HepG2 (cell line): ENCODE measurements around the gene OR2T34. TPM values are rescaled to one million over a fixed set of nuclear protein-coding genes. Genes with fewer than 3 reads are reported as not detected.

ENCODE experiments used
- ATAC-seq: fragments of 200-7000 bp; cut with Tn5 transposase; 3 replicates; pipeline ENCODE4 v1.9.1; 2020; ENCODE audit warnings: mild to moderate bottlenecking, moderate library complexity
- BruUV-seq: library from RNA; stranded (reverse); fragments of 400-500 nt; replicated peaks from 2 replicates; lab custom pipeline; 2021; lab: Mats Ljungman, UMichigan
- CTCF ChIA-PET: fragments of 300-600 bp; formaldehyde crosslinking; extraction: SDS; loops from one replicate; lab custom pipeline; 2021; ENCODE audit warnings: low total read pairs, inconsistent platforms, low intra/inter-chr PET ratio; lab: Yijun Ruan, JAX
- POLR2A ChIA-PET: fragments of 350-600 bp; sonication (Branson Sonifier 250); formaldehyde crosslinking; loops from one replicate; lab custom pipeline; 2020; ENCODE audit warnings: antibody characterized with exemption, inconsistent platforms; lab: Yijun Ruan, JAX
- DNase-seq: peaks from one replicate; pipeline ENCODE4 v3.0.0-alpha.2; 2015; ENCODE audit warnings: low spot score
- FAIRE-seq: peaks from 3 replicates; lab custom pipeline; 2011; peaks lifted over from hg19 to GRCh38; lab: Jason Lieb, UNC
- H2AFZ ChIP-seq: one replicate; pipeline ENCODE4 v1.6.1; 2011; ENCODE audit warnings: low read length, inconsistent platforms
- H3K27ac ChIP-seq: fragments of 300-600 bp; 3 replicates; pipeline ENCODE4 v1.8.0; 2011; ENCODE audit warnings: mixed run types, mild to moderate bottlenecking, mixed read lengths, low read length, inconsistent platforms; ENCODE audit not compliant: insufficient read depth; ENCODE audit errors: extremely low read length
- H3K27me3 ChIP-seq, 2 experiments: fragments of 200-600 bp in 1 of 2; 2 replicates in 1 of 2; 3 replicates in 1 of 2; pipeline versions ENCODE4 v1.6.0 to v1.8.0; 2011; ENCODE audit warnings: low read length in 2 of 2, mild to moderate bottlenecking in 2 of 2, moderate library complexity in 2 of 2, inconsistent platforms in 1 of 2; ENCODE audit not compliant: insufficient read depth in 2 of 2, control insufficient read depth in 1 of 2
- H3K36me3 ChIP-seq, 2 experiments: fragments of 200-600 bp in 1 of 2; replicated peaks in 1 of 2; 2 replicates in 1 of 2; 3 replicates in 1 of 2; pipeline versions ENCODE4 v1.5.1 to v1.8.0; 2011; ENCODE audit warnings: low read length in 2 of 2, inconsistent platforms in 1 of 2; ENCODE audit not compliant: insufficient read depth in 2 of 2, control insufficient read depth in 1 of 2
- H3K4me1 ChIP-seq: 2 replicates; pipeline ENCODE4 v1.5.1; 2012; ENCODE audit warnings: low read length, inconsistent platforms; ENCODE audit not compliant: insufficient read depth
- H3K4me2 ChIP-seq: 2 replicates; pipeline ENCODE4 v1.6.0; 2011; ENCODE audit warnings: low read depth, low read length, inconsistent platforms
- H3K4me3 ChIP-seq, 3 experiments: fragments of 200-600 bp in 1 of 3; sonication (generic), shearing (Covaris generic) in 1 of 3; replicated peaks in 1 of 3; 2 replicates each; pipeline ENCODE4 v1.5.1; 2011 to 2016; ENCODE audit warnings: low read length in 3 of 3, inconsistent platforms in 2 of 3, low read depth in 2 of 3, mild to moderate bottlenecking in 2 of 3, control low read depth in 1 of 3, mixed read lengths in 1 of 3; ENCODE audit not compliant: insufficient read depth in 1 of 3
- H3K79me2 ChIP-seq: one replicate; pipeline ENCODE4 v1.6.1; 2011; ENCODE audit warnings: low read length, inconsistent platforms; ENCODE audit not compliant: insufficient read depth
- H3K9ac ChIP-seq: 2 replicates; pipeline ENCODE4 v1.6.0; 2011; ENCODE audit warnings: mild to moderate bottlenecking, low read depth, low read length, inconsistent platforms; ENCODE audit not compliant: insufficient read depth
- H3K9me3 ChIP-seq: 2 replicates; pipeline ENCODE4 v1.5.1; 2012; ENCODE audit warnings: mild to moderate bottlenecking, low read length
- H4K20me1 ChIP-seq: 2 replicates; pipeline ENCODE4 v1.6.0; 2011; ENCODE audit warnings: inconsistent platforms, mild to moderate bottlenecking, low read length, moderate library complexity; ENCODE audit not compliant: insufficient read depth
- ATF7-NPFF ChIP-seq: sonication (generic); formaldehyde crosslinking; IDR thresholded peaks from 2 replicates; pipeline ENCODE4 v1.8.1; 2023; ENCODE audit warnings: mild to moderate bottlenecking, low read depth, missing genetic modification reagents, moderate library complexity
- CHCHD3 ChIP-seq: sonication (generic); formaldehyde crosslinking; IDR thresholded peaks from 2 replicates; pipeline ENCODE4 v1.8.0; 2022; ENCODE audit warnings: mild to moderate bottlenecking, missing genetic modification reagents, moderate library complexity
- RAD21 ChIP-seq: fragments of 450-650 bp; formaldehyde crosslinking; IDR thresholded peaks from 2 replicates; pipeline ENCODE4 v1.5.0; 2020; ENCODE audit warnings: mild to moderate bottlenecking
- RAD51 ChIP-seq: fragments of 450-650 bp; IDR thresholded peaks from 2 replicates; pipeline ENCODE4 v1.6.1; 2016; ENCODE audit warnings: borderline replicate concordance
- RFX3 ChIP-seq: IDR thresholded peaks from 2 replicates; pipeline ENCODE4 v1.6.1; 2016; ENCODE audit warnings: missing biosample characterization, missing genetic modification reagents
- SRSF9 ChIP-seq: fragments of 200-400 bp; formaldehyde crosslinking; IDR thresholded peaks from 2 replicates; pipeline ENCODE4 v1.6.1; 2018; ENCODE audit warnings: borderline replicate concordance, mild to moderate bottlenecking, low read depth, low read length; ENCODE audit not compliant: insufficient read depth, poor library complexity, severe bottlenecking
- TBX3 ChIP-seq: fragments of 450-650 bp; IDR thresholded peaks from 2 replicates; pipeline ENCODE4 v1.6.1; 2017; ENCODE audit warnings: antibody characterized with exemption, mild to moderate bottlenecking, inconsistent platforms, borderline replicate concordance
- ZFP1 ChIP-seq: IDR thresholded peaks from 2 replicates; pipeline ENCODE4 v1.6.1; 2016
- ZNF12 ChIP-seq: sonication (generic); formaldehyde crosslinking; IDR thresholded peaks from 2 replicates; pipeline ENCODE4 v1.5.0; 2020; ENCODE audit warnings: missing genetic modification reagents
- ZNF235 ChIP-seq: sonication (generic); formaldehyde crosslinking; IDR thresholded peaks from 2 replicates; pipeline ENCODE4 v1.8.1; 2023; ENCODE audit warnings: mild to moderate bottlenecking, missing genetic modification reagents, borderline replicate concordance
- ZNF33A ChIP-seq: sonication (generic); formaldehyde crosslinking; IDR thresholded peaks from 2 replicates; pipeline ENCODE4 v1.5.1; 2020; ENCODE audit warnings: missing genetic modification reagents, mild to moderate bottlenecking, moderate library complexity, borderline replicate concordance
- ZNF776 ChIP-seq: sonication (generic); formaldehyde crosslinking; IDR thresholded peaks from 2 replicates; pipeline ENCODE4 v1.4.0; 2020; ENCODE audit warnings: mild to moderate bottlenecking, missing genetic modification reagents
- ZNF891 ChIP-seq: sonication (generic); formaldehyde crosslinking; IDR thresholded peaks from 2 replicates; pipeline ENCODE4 v1.5.0; 2020; ENCODE audit warnings: mild to moderate bottlenecking, missing genetic modification reagents
- WGBS: methylation state at CpG from one replicate; pipeline ENCODE4 v1.1.6; 2017; ENCODE audit warnings: low lambda C conversion rate; 5-methylcytosine and 5-hydroxymethylcytosine counted together
- in situ Hi-C: cut with HindIII; loops from 2 replicates; pipeline ENCODE4 v1.10.0; 2017; ENCODE audit warnings: low pct_unique_long_range_greater_than_20kb; ENCODE audit not compliant: extremely low pct_ligation_motif_present
- intact Hi-C: fragments of 100-400 bp; cut with micrococcal nuclease; formaldehyde crosslinking; loops from one replicate; pipeline ENCODE4 v1.10.0; 2022; ENCODE audit not compliant: unreplicated experiment
- polyA plus RNA-seq, 8 experiments: library from polyadenylated mRNA; depleted of rRNA in 3 of 8; stranded (reverse) in 7 of 8; unstranded in 1 of 8; fragments of >200 nt; fragmentation: Illumina TruSeq in 4 of 8; extraction: Trizol in 4 of 8; gene quantifications; 2 replicates each; pipeline versions ENCODE4 v1.2.1 to v1.2.3, GENCODE V29; 2011 to 2016; ENCODE audit warnings: low read depth in 4 of 8, missing spikeins in 1 of 8, mixed read lengths in 1 of 8; ENCODE audit not compliant: insufficient read depth in 1 of 8
- total RNA-seq, 5 experiments: library from RNA; depleted of rRNA; stranded (reverse); fragments of >200 nt; fragmentation: Illumina TruSeq; extraction: Trizol; gene quantifications; 2 replicates each; pipeline ENCODE4 v1.2.3, GENCODE V29; 2016; ENCODE audit warnings: low read depth in 1 of 5
- TF ChIP-seq, protein P1 (sequence below): sonication (generic); formaldehyde crosslinking; IDR thresholded peaks from 2 replicates; pipeline ENCODE4 v1.8.0; 2022; ENCODE audit warnings: mild to moderate bottlenecking, missing genetic modification reagents, moderate library complexity
- TF ChIP-seq, protein P2 (sequence below), 2 experiments: fragments of 450-650 bp in 1 of 2; sonication (generic) in 1 of 2; formaldehyde crosslinking in 1 of 2; IDR thresholded peaks; 2 replicates each; pipeline versions ENCODE4 v1.6.1 to v1.8.0; 2016 to 2022; ENCODE audit warnings: antibody characterized with exemption in 1 of 2, mild to moderate bottlenecking in 1 of 2, missing genetic modification reagents in 1 of 2
- TF ChIP-seq, protein P3 (sequence below): sonication (generic); IDR thresholded peaks from 2 replicates; pipeline ENCODE4 v1.6.1; 2016; ENCODE audit warnings: low read depth, borderline replicate concordance

OR2T34 gene
- total and polyA plus RNA-seq, 2 of the 13 experiments (the other 11 are each of a cell fraction or from before 2014, with no cell fraction given): not detected

DNA sequence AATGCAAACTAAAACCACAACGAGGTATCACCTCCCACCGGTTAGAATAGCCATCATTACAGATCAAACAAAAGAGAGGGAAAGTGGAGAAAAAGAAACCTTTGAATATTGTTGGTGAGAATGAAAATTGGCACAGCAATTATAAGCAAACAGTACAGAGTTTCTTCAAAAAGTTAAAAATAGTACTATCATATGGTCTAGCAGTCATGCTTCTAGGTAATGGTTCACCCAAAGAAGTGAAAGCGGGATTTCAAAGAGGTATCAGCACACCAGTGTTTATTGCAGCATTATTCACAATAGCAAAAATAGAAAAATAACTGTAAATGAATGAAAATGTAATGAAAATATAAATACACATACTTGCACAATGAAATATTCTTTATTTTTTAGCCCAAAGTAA lies 14.8 kb upstream of the OR2T34 start:
- BruUV-seq: no TSS peak
- intact Hi-C loops: no loop called here
- in situ Hi-C loops: no loop called here
- 4% methylated on average over 3 of the region's 3 CpGs for WGBS
- no peaks in the 10 kb centered on the region for H3K9me3 ChIP-seq
- FAIRE-seq (no peak), ATAC-seq (no peak), DNase-seq (no peak)
- no peaks in the 10 kb centered on the region for H4K20me1 ChIP-seq
- POLR2A ChIA-PET: no interaction called here
- H3K27me3 ChIP-seq: no peaks in the 10 kb centered on the region
- CTCF ChIA-PET: no interaction called here
- no peaks in the 10 kb centered on the region for H3K36me3 ChIP-seq
- H3K4me2 ChIP-seq: no peak overlapping the region
- H3K4me3 ChIP-seq: no peak overlapping the region
- H3K79me2 ChIP-seq: no peaks in the 10 kb centered on the region
- no peaks in the 10 kb centered on the region for H3K4me1 ChIP-seq
- H2AFZ ChIP-seq: no peak overlapping the region
- H3K27ac ChIP-seq: no peak overlapping the region
- H3K9ac ChIP-seq: no peak overlapping the region
- TF ChIP-seq ZNF12 (CRISPR knock-in tag) (no peak), CHCHD3 (CRISPR knock-in tag) (no peak), ZFP1 (CRISPR knock-in tag) (no peak), ZNF776 (CRISPR knock-in tag) (no peak), RAD21 (no peak), ZNF235 (CRISPR knock-in tag) (no peak), TBX3 (no peak), RAD51 (no peak), RFX3 (no peak), ZNF33A (no peak), ATF7-NPFF (no peak), SRSF9 (no peak), ZNF891 (CRISPR knock-in tag) (no peak)
- TF ChIP-seq, protein P1, sequence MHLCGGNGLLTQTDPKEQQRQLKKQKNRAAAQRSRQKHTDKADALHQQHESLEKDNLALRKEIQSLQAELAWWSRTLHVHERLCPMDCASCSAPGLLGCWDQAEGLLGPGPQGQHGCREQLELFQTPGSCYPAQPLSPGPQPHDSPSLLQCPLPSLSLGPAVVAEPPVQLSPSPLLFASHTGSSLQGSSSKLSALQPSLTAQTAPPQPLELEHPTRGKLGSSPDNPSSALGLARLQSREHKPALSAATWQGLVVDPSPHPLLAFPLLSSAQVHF (CRISPR knock-in tag): no peak
- TF ChIP-seq, protein P2, sequence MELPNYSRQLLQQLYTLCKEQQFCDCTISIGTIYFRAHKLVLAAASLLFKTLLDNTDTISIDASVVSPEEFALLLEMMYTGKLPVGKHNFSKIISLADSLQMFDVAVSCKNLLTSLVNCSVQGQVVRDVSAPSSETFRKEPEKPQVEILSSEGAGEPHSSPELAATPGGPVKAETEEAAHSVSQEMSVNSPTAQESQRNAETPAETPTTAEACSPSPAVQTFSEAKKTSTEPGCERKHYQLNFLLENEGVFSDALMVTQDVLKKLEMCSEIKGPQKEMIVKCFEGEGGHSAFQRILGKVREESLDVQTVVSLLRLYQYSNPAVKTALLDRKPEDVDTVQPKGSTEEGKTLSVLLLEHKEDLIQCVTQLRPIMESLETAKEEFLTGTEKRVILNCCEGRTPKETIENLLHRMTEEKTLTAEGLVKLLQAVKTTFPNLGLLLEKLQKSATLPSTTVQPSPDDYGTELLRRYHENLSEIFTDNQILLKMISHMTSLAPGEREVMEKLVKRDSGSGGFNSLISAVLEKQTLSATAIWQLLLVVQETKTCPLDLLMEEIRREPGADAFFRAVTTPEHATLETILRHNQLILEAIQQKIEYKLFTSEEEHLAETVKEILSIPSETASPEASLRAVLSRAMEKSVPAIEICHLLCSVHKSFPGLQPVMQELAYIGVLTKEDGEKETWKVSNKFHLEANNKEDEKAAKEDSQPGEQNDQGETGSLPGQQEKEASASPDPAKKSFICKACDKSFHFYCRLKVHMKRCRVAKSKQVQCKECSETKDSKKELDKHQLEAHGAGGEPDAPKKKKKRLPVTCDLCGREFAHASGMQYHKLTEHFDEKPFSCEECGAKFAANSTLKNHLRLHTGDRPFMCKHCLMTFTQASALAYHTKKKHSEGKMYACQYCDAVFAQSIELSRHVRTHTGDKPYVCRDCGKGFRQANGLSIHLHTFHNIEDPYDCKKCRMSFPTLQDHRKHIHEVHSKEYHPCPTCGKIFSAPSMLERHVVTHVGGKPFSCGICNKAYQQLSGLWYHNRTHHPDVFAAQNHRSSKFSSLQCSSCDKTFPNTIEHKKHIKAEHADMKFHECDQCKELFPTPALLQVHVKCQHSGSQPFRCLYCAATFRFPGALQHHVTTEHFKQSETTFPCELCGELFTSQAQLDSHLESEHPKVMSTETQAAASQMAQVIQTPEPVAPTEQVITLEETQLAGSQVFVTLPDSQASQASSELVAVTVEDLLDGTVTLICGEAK (IDR thresholded peaks at IDR 0.05): no peak
- TF ChIP-seq, protein P2 (CRISPR knock-in tag; IDR thresholded peaks at IDR 0.05): no peak
- TF ChIP-seq, protein P3, sequence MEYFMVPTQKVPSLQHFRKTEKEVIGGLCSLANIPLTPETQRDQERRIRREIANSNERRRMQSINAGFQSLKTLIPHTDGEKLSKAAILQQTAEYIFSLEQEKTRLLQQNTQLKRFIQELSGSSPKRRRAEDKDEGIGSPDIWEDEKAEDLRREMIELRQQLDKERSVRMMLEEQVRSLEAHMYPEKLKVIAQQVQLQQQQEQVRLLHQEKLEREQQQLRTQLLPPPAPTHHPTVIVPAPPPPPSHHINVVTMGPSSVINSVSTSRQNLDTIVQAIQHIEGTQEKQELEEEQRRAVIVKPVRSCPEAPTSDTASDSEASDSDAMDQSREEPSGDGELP: no peak
